HEK293T (cell line): ENCODE measurements around the gene LEFTY1.

Experiments
- FOXA1 ChIP-seq: fragments of 450-650 bp; IDR thresholded peaks from 2 replicates; pipeline ENCODE4 v1.6.1; 2016; ENCODE audit warnings: mild to moderate bottlenecking
- FOXK2 ChIP-seq: fragments of 450-650 bp; IDR thresholded peaks from 2 replicates; pipeline ENCODE4 v1.6.1; 2016; ENCODE audit warnings: mild to moderate bottlenecking
- FOXM1 ChIP-seq: fragments of 450-650 bp; IDR thresholded peaks from 2 replicates; pipeline ENCODE4 v1.6.1; 2017; ENCODE audit warnings: mild to moderate bottlenecking, borderline replicate concordance
- NFRKB ChIP-seq: fragments of 450-650 bp; IDR thresholded peaks from 2 replicates; pipeline ENCODE4 v1.6.1; 2016; ENCODE audit warnings: mild to moderate bottlenecking, moderate library complexity
- SP1 ChIP-seq: fragments of 450-650 bp; IDR thresholded peaks from 2 replicates; pipeline ENCODE4 v1.6.1; 2017
- SUZ12 ChIP-seq: fragments of 450-650 bp; IDR thresholded peaks from 2 replicates; pipeline ENCODE4 v1.6.1; 2016; ENCODE audit warnings: mild to moderate bottlenecking

- TF ChIP-seq FOXM1 (no peak), FOXA1 (no peak), SUZ12 (no peak), SP1 (no peak), NFRKB (no peak), FOXK2 (no peak)
These were observed 17.5 kb upstream of the LEFTY1 start for GRCh38 chr1:225906467-225906866.
